ENCODE data around the gene DOCK10. TPM values are rescaled to one million over a fixed set of nuclear protein-coding genes. Genes with fewer than 3 reads are reported as not detected.
"Not testable (repeated sequence)": the region's sequence is repeated elsewhere in the genome, so short reads cannot be mapped to it uniquely, and the experiment has no call there.

DOCK10 gene
- total RNA-seq, 2 experiments from 2014 or later = 40.8 to 68.2 TPM

- H3K9me3 ChIP-seq (ENCODE audit: low read length) = no peaks in the 10 kb centered on the region
- H3K79me2 ChIP-seq (ENCODE audit: insufficient read depth, low read depth, low read length) = peaks cover 53% of the 10 kb centered on the region
- peaks cover 80% of the 10 kb centered on the region for H3K4me1 ChIP-seq (ENCODE audit: insufficient read depth, low read length, poor library complexity, severe bottlenecking)
- peak overlapping the region; percentile 83 for H3K4me3 ChIP-seq (ENCODE audit: low read depth, low read length, poor library complexity, severe bottlenecking)
- no peaks in the 10 kb centered on the region for H3K9me2 ChIP-seq (ENCODE audit: insufficient read depth, low read length)
- intact Hi-C loops (cut with micrococcal nuclease; ENCODE audit: unreplicated experiment) = loop anchor here (5.0 to 10.0 kb wide), 3 partner anchors 360 to 1958 kb away; partner anchors contain the start of gene CUL3
- no peaks in the 10 kb centered on the region for H4K20me1 ChIP-seq (ENCODE audit: insufficient read depth, low read length)
- peak overlapping the region; percentile 92 for H3K27ac ChIP-seq (ENCODE audit: low read depth, low read length, poor library complexity, severe bottlenecking)
- ChIA-PET POLR2A (interaction anchor here (0.6 to 4.8 kb wide), 14 partner anchors 8 to 351 kb away, joined by 3 to 31 read pairs (median 4); no protein-coding TSS in a partner anchor), CTCF (ENCODE audit: unreplicated experiment) (no interaction called here)
- no TSS peak for BruUV-seq (replicated peaks)
- peak overlapping the region; percentile 78 for H3K4me2 ChIP-seq (ENCODE audit: low read length)
- TF ChIP-seq EZH2phosphoT487 (IDR thresholded peaks at IDR 0.05; ENCODE audit: borderline replicate concordance, low read depth, low read length) (no peak), CTCF (conservative IDR thresholded peaks at IDR 0.05; ENCODE audit: low read length) (no peak)
- H2AFZ ChIP-seq (ENCODE audit: low read length) = peak overlapping the region; percentile 47; the same call in 1 of the 2 replicates
- DNase-seq (ENCODE audit: low spot score) = peak; percentile 86
- H3K36me3 ChIP-seq (ENCODE audit: insufficient read depth, low read length) = no peaks in the 10 kb centered on the region
These were observed 95.4 kb downstream of the DOCK10 start for GRCh38 chr2:224946895-224947294.

- H3K9me2 ChIP-seq (ENCODE audit: insufficient read depth, low read length) = no peaks in the 10 kb centered on the region
- H4K20me1 ChIP-seq (ENCODE audit: insufficient read depth, low read length) = no peaks in the 10 kb centered on the region
- ChIA-PET POLR2A (interaction anchor here (0.5 to 4.8 kb wide), 10 partner anchors 9 to 263 kb away, joined by 3 to 31 read pairs (median 4); no protein-coding TSS in a partner anchor), CTCF (ENCODE audit: unreplicated experiment) (interaction anchor here (1.3 kb wide), 1 partner anchor 8 kb away, joined by 4 read pairs; no protein-coding TSS in a partner anchor)
- no peaks in the 10 kb centered on the region for H3K9me3 ChIP-seq (ENCODE audit: low read length)
- H3K27ac ChIP-seq (ENCODE audit: low read depth, low read length, poor library complexity, severe bottlenecking) = peak overlapping the region; percentile 92
- no TSS peak for BruUV-seq (replicated peaks)
- no peak for DNase-seq (ENCODE audit: low spot score)
- TF ChIP-seq EZH2phosphoT487 (IDR thresholded peaks at IDR 0.05; ENCODE audit: borderline replicate concordance, low read depth, low read length) (no peak), CTCF (conservative IDR thresholded peaks at IDR 0.05; ENCODE audit: low read length) (no peak)
- H3K4me3 ChIP-seq (ENCODE audit: low read depth, low read length, poor library complexity, severe bottlenecking) = peak overlapping the region; percentile 83
- H3K4me2 ChIP-seq (ENCODE audit: low read length) = peak overlapping the region; percentile 78
- H3K4me1 ChIP-seq (ENCODE audit: insufficient read depth, low read length, poor library complexity, severe bottlenecking) = peaks cover 69% of the 10 kb centered on the region
- H2AFZ ChIP-seq (ENCODE audit: low read length) = no peak overlapping the region
- peaks cover 54% of the 10 kb centered on the region for H3K79me2 ChIP-seq (ENCODE audit: insufficient read depth, low read depth, low read length)
- intact Hi-C loops (cut with micrococcal nuclease; ENCODE audit: unreplicated experiment) = loop anchor here (1.0 to 10.0 kb wide), 5 partner anchors 57 to 1960 kb away; partner anchors contain the start of gene CUL3
- no peaks in the 10 kb centered on the region for H3K36me3 ChIP-seq (ENCODE audit: insufficient read depth, low read length)
These were observed 97.3 kb downstream of the DOCK10 start for GRCh38 chr2:224944707-224945547.

- Histone ChIP-seq H3K4me3 (ENCODE audit: low read depth, low read length, poor library complexity, severe bottlenecking) (peak overlapping the region; percentile 83), H3K4me1 (ENCODE audit: insufficient read depth, low read length, poor library complexity, severe bottlenecking) (peaks cover 66% of the 10 kb centered on the region), H3K4me2 (ENCODE audit: low read length) (peak overlapping the region; percentile 78), H3K79me2 (ENCODE audit: insufficient read depth, low read depth, low read length) (peaks cover 66% of the 10 kb centered on the region)
- not testable (repeated sequence) for H3K9me2 ChIP-seq (ENCODE audit: insufficient read depth, low read length); H3K27ac ChIP-seq (ENCODE audit: low read depth, low read length, poor library complexity, severe bottlenecking); H2AFZ ChIP-seq (ENCODE audit: low read length); DNase-seq (ENCODE audit: low spot score); H3K9me3 ChIP-seq (ENCODE audit: low read length); H4K20me1 ChIP-seq (ENCODE audit: insufficient read depth, low read length); H3K36me3 ChIP-seq (ENCODE audit: insufficient read depth, low read length); BruUV-seq (replicated peaks)
- ChIA-PET POLR2A (interaction anchor here (0.6 to 3.3 kb wide), 14 partner anchors 9 to 1878 kb away, joined by 3 to 15 read pairs (median 6); partner anchors contain the start of gene DOCK10), CTCF (ENCODE audit: unreplicated experiment) (interaction anchor here (1.3 kb wide), 1 partner anchor 10 kb away, joined by 4 read pairs; no protein-coding TSS in a partner anchor)
- intact Hi-C loops (cut with micrococcal nuclease; ENCODE audit: unreplicated experiment) = loop anchor here (1.0 to 10.0 kb wide), 3 partner anchors 332 to 1961 kb away; no protein-coding TSS in a partner anchor
These were observed 98.6 kb downstream of the DOCK10 start for GRCh38 chr2:224943601-224944041.
